DMS 273 treated with DMSO at 0.1 percent for 48 hours (cell line): ENCODE data around the gene TSPO2.

Source experiments
- DNase-seq: peaks from one replicate; lab custom pipeline; 2025; lab: John Stamatoyannopoulos, UW

TSPO2 gene

DNA sequence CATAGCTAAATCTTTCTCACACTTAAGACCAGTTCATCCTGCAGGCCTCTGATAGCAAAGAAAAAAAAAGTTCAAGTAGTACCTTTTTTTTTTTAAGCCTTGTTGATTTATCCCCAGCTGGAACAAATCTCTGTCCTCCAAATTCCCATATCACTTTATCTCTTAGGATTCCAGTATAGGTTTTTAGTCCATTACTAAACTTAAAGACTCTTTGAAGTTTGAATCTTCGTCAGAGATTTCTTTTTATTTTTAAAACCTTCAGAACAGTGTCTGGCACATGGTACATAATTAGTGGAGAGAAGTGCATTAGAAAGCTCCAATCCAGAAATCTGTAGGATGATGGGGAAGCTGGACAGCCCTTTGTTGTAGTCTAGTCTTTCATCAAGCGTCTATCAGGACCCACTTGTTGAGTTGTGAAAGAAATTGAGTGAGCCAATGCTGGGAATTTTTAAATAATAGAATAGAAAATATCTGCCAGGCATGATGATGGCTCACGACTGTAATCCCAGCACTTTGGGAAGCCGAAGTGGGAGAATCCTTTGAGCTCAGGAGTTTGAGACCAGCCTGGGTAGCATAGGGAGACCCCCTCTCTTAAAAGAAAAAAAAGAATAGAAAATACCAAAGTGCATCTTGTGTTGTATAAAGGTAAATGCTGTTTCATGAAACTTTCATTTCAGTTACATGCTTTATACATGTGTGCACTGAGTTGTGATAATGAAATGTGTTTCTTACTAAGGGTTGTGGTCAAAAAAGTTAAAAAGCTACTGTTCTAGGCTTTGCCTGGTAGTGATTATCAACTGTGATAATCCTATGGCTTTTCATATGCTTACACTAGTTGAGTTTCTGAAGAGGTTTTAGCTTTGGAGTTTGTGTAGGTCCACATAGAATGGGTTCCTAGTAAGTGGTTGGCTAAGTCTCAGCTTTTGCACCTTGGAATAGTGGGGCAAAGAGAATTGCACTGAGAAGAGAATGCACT lies 33.7 kb downstream of the TSPO2 start:
- no peak for DNase-seq

GRCh38 chr6:41077536-41077935 lies 35.3 kb downstream of the TSPO2 start:
- DNase-seq = no peak

- DNase-seq = no peak
Measured at GRCh38 chr6:41078101-41078500, 35.8 kb downstream of the TSPO2 start.

GRCh38 chr6:41079080-41079479 lies 36.8 kb downstream of the TSPO2 start:
- no peak for DNase-seq

GRCh38 chr6:41080621-41081020 lies 38.4 kb downstream of the TSPO2 start:
- DNase-seq = no peak

- DNase-seq = no peak
Measured at GRCh38 chr6:41083072-41083471, 40.8 kb downstream of the TSPO2 start.

- no peak for DNase-seq
Measured at GRCh38 chr6:41085182-41085581, 42.9 kb downstream of the TSPO2 start.

DNA sequence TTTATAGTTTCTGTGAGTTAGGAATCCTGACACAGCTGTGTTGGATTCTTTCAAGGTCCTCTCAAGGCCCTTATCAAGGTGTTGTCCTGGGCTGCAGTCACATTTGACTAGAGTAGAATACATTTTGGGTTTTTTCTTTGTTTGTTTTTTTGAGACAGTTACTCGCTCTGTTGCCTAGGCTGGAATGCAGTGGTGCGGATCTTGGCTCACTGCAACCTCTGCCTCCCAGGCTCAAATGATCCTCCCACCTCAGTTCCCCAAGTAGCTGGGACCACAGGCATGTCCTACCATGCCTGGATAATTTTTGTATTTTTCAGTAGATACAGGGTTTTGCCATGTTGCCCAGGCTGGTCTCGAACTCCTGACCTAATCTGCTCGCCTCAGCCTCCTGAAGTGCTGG lies 46.2 kb downstream of the TSPO2 start:
- DNase-seq = no peak

GRCh38 chr6:41090841-41091761 lies 48.8 kb downstream of the TSPO2 start:
- DNase-seq = no peak

DNA sequence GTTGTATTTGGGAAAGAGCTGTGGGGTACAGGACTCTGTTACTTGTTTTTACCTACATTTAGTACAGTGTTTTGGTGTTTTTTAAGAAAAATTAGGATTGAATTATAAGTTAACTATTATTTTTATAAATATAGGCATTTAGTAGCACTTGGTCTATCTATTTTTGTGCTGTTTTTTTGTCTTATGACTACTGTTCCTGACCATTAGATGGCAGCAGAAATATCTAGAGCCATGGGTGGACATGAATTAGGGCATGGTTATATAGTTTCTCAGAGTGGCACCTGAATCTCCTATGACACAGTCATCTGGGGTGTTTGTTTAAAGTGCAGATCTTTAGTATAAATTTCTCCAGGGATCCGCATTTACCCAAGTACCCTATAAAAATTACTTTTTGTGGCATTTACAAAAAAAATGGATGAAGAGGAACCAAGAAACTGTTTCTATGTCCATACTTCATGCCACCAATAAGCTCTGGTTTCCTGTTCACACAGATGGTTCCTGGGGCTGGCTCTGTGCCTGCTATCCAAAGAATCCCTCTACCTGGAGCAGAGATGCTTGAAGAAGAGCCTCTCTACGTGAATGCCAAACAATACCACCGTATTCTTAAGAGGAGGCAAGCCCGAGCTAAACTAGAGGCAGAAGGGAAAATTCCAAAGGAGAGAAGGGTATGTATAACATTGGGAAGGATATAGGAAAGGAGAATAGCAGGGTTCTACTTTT lies 50.3 kb downstream of the TSPO2 start:
- DNase-seq = no peak

DNA sequence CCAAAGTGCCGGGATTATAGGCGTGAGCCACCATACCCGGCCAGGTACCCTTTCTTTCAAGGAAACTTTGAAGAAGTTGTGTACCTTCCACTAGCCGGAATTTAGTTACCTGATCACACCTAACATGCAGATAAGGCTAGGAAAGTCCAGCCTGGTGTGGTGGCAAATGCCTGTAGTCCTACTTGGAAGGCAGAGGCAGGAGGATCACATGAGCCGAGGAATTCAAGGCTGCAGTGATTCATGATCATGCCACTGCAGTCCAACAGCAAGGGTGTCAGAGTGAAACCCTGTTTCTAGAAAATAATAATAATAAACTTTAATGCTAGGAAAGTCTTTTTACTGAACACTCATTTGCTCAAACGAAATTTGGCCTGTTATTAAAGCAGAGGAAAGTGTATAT lies 51.5 kb downstream of the TSPO2 start:
- DNase-seq = no peak
